ENCODE results near the gene FUT8. TPM values are rescaled to one million over a fixed set of nuclear protein-coding genes. Genes with fewer than 3 reads are reported as not detected.
A peak's percentile ranks its signal among the peaks of the same experiment; 100 is the strongest.

The FUT8 gene
- total and polyA plus RNA-seq, 2 of the 8 experiments (the other 6 are each of a cell fraction or from before 2014, with no cell fraction given), result 10.5 to 25.1 TPM

- H3K4me1 ChIP-seq (replicated peaks in 1 of 4; ENCODE audit: control insufficient read depth in 3 of 4, insufficient read depth in 4 of 4, low read length in 3 of 4), result peaks cover 0 to 7% (median 4%) of the 10 kb centered on the region in 4 experiments; a peak in 5 of 7 replicates
- H3K36me3 ChIP-seq (ENCODE audit: control insufficient read depth in 2 of 4, insufficient read depth in 4 of 4, low read length in 3 of 4), result no peaks in the 10 kb centered on the region
- DNase-seq (ENCODE audit: low read depth in 1 of 2, low spot score in 2 of 2) (no peak), FAIRE-seq (no peak)
- H4K91ac ChIP-seq (replicated peaks; ENCODE audit: insufficient read length, low read length), result no peak overlapping the region
- no peaks in the 10 kb centered on the region for H3K23me2 ChIP-seq (ENCODE audit: low read depth, low read length)
- H3K4ac ChIP-seq (replicated peaks; ENCODE audit: insufficient read length, low read depth, low read length), result no peak overlapping the region
- no peak overlapping the region for H3K4me2 ChIP-seq (ENCODE audit: insufficient read depth in 1 of 2, low read depth in 2 of 2, low read length in 2 of 2)
- no peak overlapping the region for H2BK15ac ChIP-seq (ENCODE audit: low read length)
- CTCF ChIA-PET (ENCODE audit: partially characterized antibody), result no interaction called here
- H3K27ac ChIP-seq (ENCODE audit: low read depth, low read length), result no peak overlapping the region
- H4K20me1 ChIP-seq (replicated peaks in 1 of 2; ENCODE audit: control insufficient read depth in 1 of 2, insufficient read depth in 2 of 2, low read length in 2 of 2), result no peaks in the 10 kb centered on the region
- H4K8ac ChIP-seq (ENCODE audit: extremely low read depth, insufficient read depth, low read length), result no peak overlapping the region
- H3K18ac ChIP-seq (ENCODE audit: extremely low read depth, low read length), result 0 out of 2 replicates have a peak overlapping the region, but pooled peaks have one; percentile 63
- POLR2A ChIA-PET (ENCODE audit: partially characterized antibody), result no interaction called here
- peak overlapping the region; percentile 41; the same call in 1 of the 2 replicates for H2BK20ac ChIP-seq (ENCODE audit: low read length)
- no peak overlapping the region for H3K9ac ChIP-seq (replicated peaks in 1 of 4; ENCODE audit: extremely low read depth in 1 of 4, low read depth in 3 of 4, low read length in 3 of 4)
- no peak overlapping the region for H2BK5ac ChIP-seq (ENCODE audit: low read depth, low read length)
- H2AFZ ChIP-seq (ENCODE audit: low read length), result no peak overlapping the region
- TF ChIP-seq KDM1A (IDR thresholded peaks at IDR 0.05; ENCODE audit: borderline replicate concordance, low read length) (no peak), EGR1 (IDR thresholded peaks at IDR 0.05; ENCODE audit: borderline replicate concordance, low read depth, low read length) (no peak), GABPA (IDR thresholded peaks at IDR 0.05; ENCODE audit: borderline replicate concordance, insufficient read depth, low read length) (no peak), KDM4A (IDR thresholded peaks at IDR 0.05; ENCODE audit: low read depth, low read length, severe bottlenecking) (no peak), EP300 (IDR thresholded peaks at IDR 0.05; ENCODE audit: borderline replicate concordance in 1 of 2, low read depth in 2 of 2, low read length in 2 of 2) (no peak), EZH2 (IDR thresholded peaks at IDR 0.05; ENCODE audit: low read depth, low read length, severe bottlenecking) (no peak), ATF3 (IDR thresholded peaks at IDR 0.05; ENCODE audit: insufficient read depth, low read depth, low read length) (no peak), CEBPB (IDR thresholded peaks at IDR 0.05; ENCODE audit: low read depth, low read length) (no peak), POU5F1 (IDR thresholded peaks at IDR 0.05; ENCODE audit: low read depth, low read length) (no peak), RXRA (IDR thresholded peaks at IDR 0.05; ENCODE audit: insufficient read depth, low read depth, low read length) (no peak)
- H3K79me1 ChIP-seq (ENCODE audit: low read depth, low read length), result no peaks in the 10 kb centered on the region
- H3K79me2 ChIP-seq (ENCODE audit: control insufficient read depth in 1 of 2, insufficient read depth in 2 of 2, low read length in 2 of 2), result no peaks in the 10 kb centered on the region
- H3K56ac ChIP-seq (replicated peaks; ENCODE audit: insufficient read length, low read depth, low read length), result no peak overlapping the region
- WGBS, 2 experiments (ENCODE audit: extremely low coverage in 1 of 2, insufficient coverage in 1 of 2, insufficient read length in 1 of 2, insufficient replicate concordance in 2 of 2, low coverage in 1 of 2, low lambda C conversion rate in 2 of 2, missing lambda C conversion rate in 1 of 2), result 86% methylated on average over 2 of the region's 2 CpGs; no CpG with 5 or more reads in 1 of the 2 experiments
- no peak overlapping the region for H2BK120ac ChIP-seq (replicated peaks; ENCODE audit: low read depth, low read length)
- no peaks in the 10 kb centered on the region for H3K9me3 ChIP-seq (ENCODE audit: insufficient read depth in 2 of 2, low read depth in 1 of 2, low read length in 1 of 2)
- no peaks in the 10 kb centered on the region for H3K27me3 ChIP-seq (replicated peaks in 1 of 4; ENCODE audit: control insufficient read depth in 3 of 4, extremely low read depth in 1 of 4, insufficient read depth in 3 of 4, low read length in 3 of 4)
- H3K4me3 ChIP-seq (ENCODE audit: extremely low read depth in 1 of 4, insufficient read depth in 2 of 4, low read depth in 3 of 4, low read length in 4 of 4), result no peak overlapping the region
- H2AK5ac ChIP-seq (ENCODE audit: low read depth, low read length), result no peak overlapping the region
- H3K14ac ChIP-seq (ENCODE audit: insufficient read length), result no peak overlapping the region
- peak overlapping the region; percentile 78 for H2BK12ac ChIP-seq (ENCODE audit: low read depth, low read length)
- H3K23ac ChIP-seq (ENCODE audit: insufficient read length), result no peak overlapping the region
- H4K5ac ChIP-seq (ENCODE audit: insufficient read length, low read depth, low read length), result no peak overlapping the region
Observed at GRCh38 chr14:65685572-65685971, 273.0 kb downstream of the FUT8 start.

All from H1 (cell line).